H9 (cell line): Measurements from ENCODE around the gene GNRHR. TPM values are rescaled to one million over a fixed set of nuclear protein-coding genes. Genes with fewer than 3 reads are reported as not detected.

Experiments used
- DNase-seq: peaks from one replicate; pipeline ENCODE4 v3.0.0-alpha.2; 2017
- H2AFZ ChIP-seq: one replicate; pipeline ENCODE4 v1.6.1; 2013; ENCODE audit warnings: mild to moderate bottlenecking, low read length, control low read depth, moderate library complexity
- H2AK5ac ChIP-seq: 2 replicates; pipeline ENCODE4 v1.6.1; 2013; ENCODE audit warnings: low read length, control low read depth, mixed read lengths; ENCODE audit not compliant: insufficient read length
- H2BK120ac ChIP-seq: one replicate; pipeline ENCODE4 v1.6.1; 2013; ENCODE audit warnings: low read depth, mild to moderate bottlenecking, low read length, control low read depth, inconsistent platforms; ENCODE audit not compliant: poor library complexity, severe bottlenecking
- H2BK12ac ChIP-seq: 2 replicates; pipeline ENCODE4 v1.6.1; 2013; ENCODE audit warnings: low read length, control low read depth, mixed read lengths, low read depth; ENCODE audit not compliant: insufficient read length
- H2BK15ac ChIP-seq: 2 replicates; pipeline ENCODE4 v1.6.1; 2013; ENCODE audit warnings: low read depth, low read length, control low read depth
- H2BK20ac ChIP-seq: one replicate; pipeline ENCODE4 v1.6.1; 2013; ENCODE audit warnings: low read depth, mild to moderate bottlenecking, low read length, control low read depth, inconsistent platforms; ENCODE audit not compliant: poor library complexity, severe bottlenecking
- H2BK5ac ChIP-seq: 2 replicates; pipeline ENCODE4 v1.6.1; 2013; ENCODE audit warnings: low read length, control low read depth, mixed read lengths; ENCODE audit not compliant: insufficient read length
- H3K14ac ChIP-seq: 2 replicates; pipeline ENCODE4 v1.6.1; 2013; ENCODE audit warnings: low read length, control low read depth; ENCODE audit not compliant: insufficient read depth
- H3K18ac ChIP-seq: 2 replicates; pipeline ENCODE4 v1.6.1; 2013; ENCODE audit warnings: low read depth, mild to moderate bottlenecking, mixed read lengths, low read length, control low read depth; ENCODE audit not compliant: insufficient read length
- H3K23ac ChIP-seq: 2 replicates; pipeline ENCODE4 v1.6.1; 2013; ENCODE audit warnings: low read length, control low read depth, mixed read lengths, low read depth; ENCODE audit not compliant: insufficient read length
- H3K23me2 ChIP-seq: 2 replicates; pipeline ENCODE4 v1.6.1; 2013; ENCODE audit warnings: low read depth, mild to moderate bottlenecking, mixed read lengths, low read length, control low read depth; ENCODE audit not compliant: insufficient read length, poor library complexity, severe bottlenecking
- H3K27ac ChIP-seq: 2 replicates; pipeline ENCODE4 v1.5.1; 2013; ENCODE audit warnings: low read length, control low read depth, mixed read lengths, low read depth; ENCODE audit not compliant: insufficient read length
- H3K27me3 ChIP-seq: 2 replicates; pipeline ENCODE4 v1.6.1; 2013; ENCODE audit warnings: low read length, control low read depth, inconsistent platforms; ENCODE audit not compliant: insufficient read depth
- H3K4ac ChIP-seq: 2 replicates; pipeline ENCODE4 v1.6.1; 2013; ENCODE audit warnings: low read depth, mild to moderate bottlenecking, control low read depth, inconsistent platforms, low read length, moderate library complexity
- H3K4me1 ChIP-seq: 2 replicates; pipeline ENCODE4 v1.6.1; 2013; ENCODE audit warnings: low read length, control low read depth, inconsistent platforms; ENCODE audit not compliant: insufficient read depth
- H3K4me2 ChIP-seq: 2 replicates; pipeline ENCODE4 v1.6.1; 2013; ENCODE audit warnings: low read length, control low read depth, mixed read lengths; ENCODE audit not compliant: insufficient read length, insufficient read depth
- H3K56ac ChIP-seq: 2 replicates; pipeline ENCODE4 v1.6.1; 2013; ENCODE audit warnings: low read depth, mild to moderate bottlenecking, mixed read lengths, low read length, control low read depth; ENCODE audit not compliant: insufficient read length
- H3K79me1 ChIP-seq: 2 replicates; pipeline ENCODE4 v1.6.1; 2013; ENCODE audit warnings: low read depth, mild to moderate bottlenecking, moderate library complexity, low read length, control low read depth, inconsistent platforms; ENCODE audit not compliant: insufficient read depth, poor library complexity, severe bottlenecking
- H3K79me2 ChIP-seq: 2 replicates; pipeline ENCODE4 v1.6.1; 2013; ENCODE audit warnings: low read length, control low read depth, inconsistent platforms; ENCODE audit not compliant: insufficient read depth
- H3K9ac ChIP-seq: 2 replicates; pipeline ENCODE4 v1.6.1; 2013; ENCODE audit warnings: low read length, control low read depth, mixed read lengths; ENCODE audit not compliant: insufficient read length; ENCODE audit errors: extremely low read depth
- H3K9me3 ChIP-seq: one replicate; pipeline ENCODE4 v1.6.1; 2013; ENCODE audit warnings: low read depth, low read length, inconsistent platforms; ENCODE audit not compliant: control insufficient read depth
- H3T11ph ChIP-seq: one replicate; pipeline ENCODE4 v1.6.1; 2013; ENCODE audit warnings: mild to moderate bottlenecking, low read length, control low read depth, inconsistent platforms
- H4K20me1 ChIP-seq: one replicate; pipeline ENCODE4 v1.6.1; 2013; ENCODE audit not compliant: control insufficient read depth, insufficient read length, insufficient read depth
- H4K5ac ChIP-seq: 2 replicates; pipeline ENCODE4 v1.6.1; 2013; ENCODE audit warnings: low read depth, mild to moderate bottlenecking, mixed read lengths, low read length, control low read depth; ENCODE audit not compliant: insufficient read length
- H4K8ac ChIP-seq: replicated peaks from 2 replicates; pipeline ENCODE4 v1.6.1; 2013; ENCODE audit warnings: low read length, control low read depth, mixed read lengths, low read depth; ENCODE audit not compliant: insufficient read length
- H4K91ac ChIP-seq: 2 replicates; pipeline ENCODE4 v1.6.1; 2013; ENCODE audit warnings: low read depth, mild to moderate bottlenecking, moderate library complexity, mixed read lengths, low read length, control low read depth; ENCODE audit not compliant: insufficient read length
- H3K27ac Mint-ChIP-seq, 3 experiments: 2 replicates in 2 of 3; 3 replicates in 1 of 3; pipeline ENCODE4 v1.8.0; 2020 to 2021; ENCODE audit warnings: mixed read lengths in 3 of 3, mild to moderate bottlenecking in 1 of 3, moderate library complexity in 1 of 3
- H3K27me3 Mint-ChIP-seq: 2 replicates; pipeline ENCODE4 v1.8.0; 2021; ENCODE audit warnings: low read depth, mild to moderate bottlenecking, moderate library complexity, mixed read lengths
- H3K36me3 Mint-ChIP-seq, 3 experiments: 2 replicates in 2 of 3; 3 replicates in 1 of 3; pipeline ENCODE4 v1.8.0; 2020 to 2021; ENCODE audit warnings: low read depth in 3 of 3, mixed read lengths in 3 of 3; ENCODE audit not compliant: insufficient read depth in 1 of 3
- H3K4me1 Mint-ChIP-seq, 2 experiments: 2 replicates each; pipeline ENCODE4 v1.8.0; 2020; ENCODE audit warnings: mixed read lengths in 2 of 2
- H3K4me3 Mint-ChIP-seq, 2 experiments: 2 replicates in 1 of 2; 3 replicates in 1 of 2; pipeline ENCODE4 v1.8.0; 2020 to 2021; ENCODE audit warnings: mild to moderate bottlenecking in 2 of 2, mixed read lengths in 2 of 2, moderate library complexity in 1 of 2
- H3K9me3 Mint-ChIP-seq, 2 experiments: 2 replicates in 1 of 2; 3 replicates in 1 of 2; pipeline ENCODE4 v1.8.0; 2020; ENCODE audit warnings: mild to moderate bottlenecking in 2 of 2, mixed read lengths in 2 of 2, moderate library complexity in 1 of 2
- CTCF ChIP-seq: fragments of 200-600 bp; sonication (generic); conservative IDR thresholded peaks from 3 replicates; pipeline ENCODE4 v1.8.0; 2021; ENCODE audit warnings: antibody characterized with exemption, mild to moderate bottlenecking
- WGBS: extraction: QIAGEN DNeasy Blood & Tissue Kit; methylation state at CpG from one replicate; pipeline ENCODE4 v1.1.7; 2013; ENCODE audit warnings: missing lambda C conversion rate, low lambda C conversion rate, mixed read lengths; ENCODE audit not compliant: insufficient read length; ENCODE audit errors: extremely low coverage; 5-methylcytosine and 5-hydroxymethylcytosine counted together
- total RNA-seq: library from RNA; stranded (reverse); gene quantifications from 2 replicates; pipeline ENCODE4 v1.2.1, GENCODE V29; 2021

The GNRHR gene
- total RNA-seq, 1 experiment from 2014 or later, result not detected

DNA sequence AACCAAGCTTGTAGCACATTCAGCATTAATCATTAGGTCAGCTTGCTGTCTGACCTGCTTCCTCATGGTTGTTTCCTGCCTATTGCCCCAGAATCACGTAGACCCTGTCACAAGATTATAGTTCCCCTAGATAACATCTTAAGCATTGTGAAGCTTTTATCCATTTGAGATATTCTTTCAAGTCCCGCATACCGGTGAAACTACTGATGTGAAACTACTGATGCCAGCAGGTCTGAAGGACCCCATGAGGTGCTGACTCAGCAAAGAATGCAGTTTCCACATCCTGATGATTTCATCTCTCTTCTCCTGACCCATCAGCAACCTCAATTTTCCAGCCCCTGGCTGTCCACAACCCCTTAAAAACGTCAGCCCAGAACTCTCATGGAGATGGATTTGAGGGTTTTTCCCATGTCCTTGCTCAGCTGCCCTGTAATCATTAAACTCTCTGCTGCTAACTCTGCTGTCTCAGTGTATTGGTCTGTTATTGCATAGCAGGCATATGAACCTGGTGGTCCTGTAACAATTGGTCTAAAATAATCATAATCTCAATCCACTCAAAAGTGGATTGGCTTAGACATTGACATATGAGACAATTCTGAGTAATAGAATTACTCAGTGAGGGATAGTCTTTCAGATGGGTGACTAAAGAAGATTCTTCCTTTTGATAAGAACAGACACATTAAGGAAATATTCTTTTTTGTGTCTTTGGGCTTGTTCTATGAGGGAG lies 26.9 kb downstream of the GNRHR start:
- Histone ChIP-seq H4K8ac (no peak overlapping the region), H3K4me2 (no peak overlapping the region), H3K9ac (no peak overlapping the region), H4K5ac (no peak overlapping the region), H2BK120ac (no peak overlapping the region), H2BK15ac (no peak overlapping the region), H2BK5ac (no peak overlapping the region), H4K91ac (no peak overlapping the region), H3K79me2 (no peaks in the 10 kb centered on the region), H3K27me3 (no peaks in the 10 kb centered on the region), H2BK12ac (no peak overlapping the region), H3K14ac (no peak overlapping the region), H3K4me1 (no peaks in the 10 kb centered on the region; the same call in 1 of the 2 replicates), H3K23ac (no peak overlapping the region), H2AK5ac (no peak overlapping the region), H3K23me2 (no peaks in the 10 kb centered on the region), H2BK20ac (no peak overlapping the region), H3K27ac (no peak overlapping the region), H3K18ac (no peak overlapping the region), H3K4ac (no peak overlapping the region), H3T11ph (no peak overlapping the region), H3K79me1 (no peaks in the 10 kb centered on the region), H3K56ac (no peak overlapping the region), H2AFZ (no peak overlapping the region), H3K9me3 (no peaks in the 10 kb centered on the region), H4K20me1 (no peaks in the 10 kb centered on the region)
- Mint-ChIP-seq H3K27me3 (no peaks in the 10 kb centered on the region), H3K9me3 (peaks cover 0 to 2% of the 10 kb centered on the region in 2 experiments; a peak in 2 of 5 replicates), H3K27ac (peak overlapping the region in 1 of 3 experiments; percentile 35; a peak in 2 of 7 replicates), H3K4me3 (no peak overlapping the region), H3K36me3 (peaks cover 0 to 8% (median 1%) of the 10 kb centered on the region in 3 experiments; a peak in 3 of 7 replicates), H3K4me1 (peaks cover 16 to 17% of the 10 kb centered on the region in 2 experiments)
- WGBS, result no CpG with 5 or more reads among the region's 4 CpGs
- no peak for TF ChIP-seq CTCF
- no peak for DNase-seq
